Transverse colon (tissue), 4 donors: Measurements from ENCODE around the gene RANBP10. TPM values are rescaled to one million over a fixed set of nuclear protein-coding genes. Genes with fewer than 3 reads are reported as not detected.

Experiments
- DNase-seq: peaks from one replicate; pipeline ENCODE4 v3.0.0-alpha.2; 2019
- H3K27ac ChIP-seq, 4 donors: fragments of 200-600 bp; sonication (generic); 2 replicates each; pipeline ENCODE4 v1.5.1; 2016 to 2018; ENCODE audit warnings: inconsistent platforms in 4 of 4
- H3K27me3 ChIP-seq: fragments of 200-600 bp; sonication (generic); 2 replicates; pipeline ENCODE4 v1.5.1; 2017; ENCODE audit warnings: inconsistent platforms
- H3K36me3 ChIP-seq, 4 donors: fragments of 200-600 bp; sonication (generic); 2 replicates each; pipeline ENCODE4 v1.5.1; 2017 to 2019; ENCODE audit warnings: inconsistent platforms in 4 of 4
- H3K4me1 ChIP-seq, 4 donors: fragments of 200-600 bp; sonication (generic); 2 replicates each; pipeline ENCODE4 v1.5.1; 2017 to 2020; ENCODE audit warnings: inconsistent platforms in 4 of 4
- H3K4me3 ChIP-seq, 4 donors: fragments of 200-600 bp; sonication (generic); 1 replicate in 1 of 4; 2 replicates in 3 of 4; pipeline versions ENCODE4 v1.5.1 to v1.6.1; 2017 to 2019; ENCODE audit warnings: inconsistent platforms in 4 of 4
- H3K9me3 ChIP-seq, 2 donors: fragments of 200-600 bp; sonication (generic); 2 replicates each; pipeline ENCODE4 v1.5.1; 2017 to 2019; ENCODE audit warnings: inconsistent platforms in 2 of 2
- EP300 ChIP-seq: sonication (generic); formaldehyde crosslinking; IDR thresholded peaks from one replicate; pipeline ENCODE4 v1.6.1; 2017; ENCODE audit warnings: antibody characterized with exemption, low read depth
- POLR2A ChIP-seq: fragments of 450-650 bp; IDR thresholded peaks from one replicate; pipeline ENCODE4 v1.6.1; 2016; ENCODE audit warnings: antibody characterized with exemption, mild to moderate bottlenecking, moderate library complexity
- POLR2AphosphoS5 ChIP-seq, 3 donors: sonication (generic); formaldehyde crosslinking; IDR thresholded peaks; one replicate each; pipeline ENCODE4 v1.6.1; 2016; ENCODE audit warnings: antibody characterized with exemption in 3 of 3
- WGBS, 2 donors: methylation state at CpG; one replicate each; pipeline ENCODE4 v1.1.5; 2018; ENCODE audit warnings: low coverage in 1 of 2; 5-methylcytosine and 5-hydroxymethylcytosine counted together
- in situ Hi-C, 4 donors: fragments of 200-750 bp; cut with MboI; loops; one replicate each; pipeline versions ENCODE4 v1.15.0 to v1.15.1; 2017; ENCODE audit warnings: low sequenced_read_pairs in 3 of 4, low pct_ligation_motif_present in 1 of 4, low pct_unique_long_range_greater_than_20kb in 1 of 4
- intact Hi-C: fragments of 100-400 bp; cut with DNase I; formaldehyde crosslinking; loops from one replicate; pipeline ENCODE4 v1.15.1; 2023; ENCODE audit warnings: low total_unique reads
- total RNA-seq, 4 donors: library from RNA; depleted of rRNA; stranded (reverse); fragments of >200 nt; gene quantifications; one replicate each; pipeline ENCODE4 v1.1.0, GENCODE V29; 2016
- TF ChIP-seq, protein P1 (sequence below), 5 experiments: fragments of 200-600 bp in 3 of 5; fragments of 450-650 bp in 2 of 5; sonication (generic) in 3 of 5; IDR thresholded peaks; 1 replicate in 2 of 5; 2 replicates in 3 of 5; pipeline ENCODE4 v1.5.1; 2016 to 2017; ENCODE audit warnings: antibody characterized with exemption in 5 of 5, inconsistent platforms in 3 of 5, mild to moderate bottlenecking in 2 of 5, moderate library complexity in 1 of 5

RANBP10 gene
- total RNA-seq, 4 donors from 2014 or later, result 15.1 to 32.9 (median 19.1) TPM

DNA sequence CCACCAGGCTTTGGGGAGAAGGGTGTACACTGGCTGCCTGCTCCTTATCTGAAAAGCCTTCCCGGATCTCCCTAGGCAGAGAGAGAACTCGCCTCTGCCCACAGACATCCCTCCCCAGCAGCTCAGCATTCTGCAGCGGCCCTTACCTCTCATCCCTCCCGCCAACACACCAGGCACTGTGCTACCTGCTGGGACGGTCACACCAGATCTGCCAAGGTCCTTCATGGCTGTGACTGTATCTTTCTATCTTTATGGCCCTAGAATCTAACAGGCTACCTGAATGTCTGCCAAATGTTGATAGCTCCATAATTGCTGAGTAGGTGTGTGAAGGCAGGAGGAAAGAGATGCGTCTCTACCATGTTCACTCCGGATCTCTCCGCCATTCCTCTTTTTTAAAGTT, 8.2 kb upstream of the RANBP10 start:
- intact Hi-C loops (loop anchor here (10.0 kb wide), 1 partner anchor 110 kb away; no protein-coding TSS in a partner anchor), in situ Hi-C loops (loop anchor here in 2 of 4 donors (10.0 kb wide), 2 partner anchors 110 to 140 kb away; no protein-coding TSS in a partner anchor)
- WGBS, 2 donors, result 57 to 83% methylated on average over 2 to 8 of the region's 8 CpGs
- TF ChIP-seq POLR2A (no peak), POLR2AphosphoS5 (IDR thresholded peaks at IDR 0.05) (no peak), EP300 (no peak)
- TF ChIP-seq, protein P1, sequence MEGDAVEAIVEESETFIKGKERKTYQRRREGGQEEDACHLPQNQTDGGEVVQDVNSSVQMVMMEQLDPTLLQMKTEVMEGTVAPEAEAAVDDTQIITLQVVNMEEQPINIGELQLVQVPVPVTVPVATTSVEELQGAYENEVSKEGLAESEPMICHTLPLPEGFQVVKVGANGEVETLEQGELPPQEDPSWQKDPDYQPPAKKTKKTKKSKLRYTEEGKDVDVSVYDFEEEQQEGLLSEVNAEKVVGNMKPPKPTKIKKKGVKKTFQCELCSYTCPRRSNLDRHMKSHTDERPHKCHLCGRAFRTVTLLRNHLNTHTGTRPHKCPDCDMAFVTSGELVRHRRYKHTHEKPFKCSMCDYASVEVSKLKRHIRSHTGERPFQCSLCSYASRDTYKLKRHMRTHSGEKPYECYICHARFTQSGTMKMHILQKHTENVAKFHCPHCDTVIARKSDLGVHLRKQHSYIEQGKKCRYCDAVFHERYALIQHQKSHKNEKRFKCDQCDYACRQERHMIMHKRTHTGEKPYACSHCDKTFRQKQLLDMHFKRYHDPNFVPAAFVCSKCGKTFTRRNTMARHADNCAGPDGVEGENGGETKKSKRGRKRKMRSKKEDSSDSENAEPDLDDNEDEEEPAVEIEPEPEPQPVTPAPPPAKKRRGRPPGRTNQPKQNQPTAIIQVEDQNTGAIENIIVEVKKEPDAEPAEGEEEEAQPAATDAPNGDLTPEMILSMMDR (IDR thresholded peaks at IDR 0.05), result no peak
- H3K4me3 ChIP-seq, result no peak overlapping the region
- peaks cover 0 to 15% (median 5%) of the 10 kb centered on the region in 4 donors for H3K4me1 ChIP-seq
- peak; percentile 54 for DNase-seq
- no peaks in the 10 kb centered on the region for H3K36me3 ChIP-seq
- H3K9me3 ChIP-seq, result no peaks in the 10 kb centered on the region
- H3K27ac ChIP-seq, result peak overlapping the region in 1 of 4 donors; percentile 31
- no peaks in the 10 kb centered on the region for H3K27me3 ChIP-seq

DNA sequence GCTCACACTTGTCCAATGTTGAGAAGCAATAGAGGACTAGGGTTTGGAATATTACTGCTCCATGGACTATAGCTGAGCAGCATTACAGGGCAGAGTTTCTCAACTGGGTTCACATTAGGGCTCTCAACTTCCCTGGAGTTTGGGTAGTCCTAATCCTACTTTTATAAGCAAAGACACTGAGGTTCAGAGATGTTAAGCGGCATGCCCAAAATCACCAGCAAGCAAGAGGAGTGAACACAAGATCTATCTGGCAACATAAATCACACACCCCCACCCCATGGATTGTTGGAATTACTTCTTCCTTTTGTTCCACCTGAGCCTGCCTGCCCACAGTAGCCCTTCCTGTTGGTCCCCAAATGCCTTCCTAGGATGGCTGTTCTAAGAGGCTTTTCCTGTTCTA, 5.5 kb upstream of the RANBP10 start:
- H3K27me3 ChIP-seq, result no peaks in the 10 kb centered on the region
- WGBS, 2 donors, result 100% methylated on average over 1 of the region's 1 CpG
- intact Hi-C loops, result loop anchor here (10.0 kb wide), 1 partner anchor 113 kb away; no protein-coding TSS in a partner anchor
- in situ Hi-C loops, result loop anchor here in 2 of 4 donors (10.0 kb wide), 2 partner anchors 113 to 137 kb away; no protein-coding TSS in a partner anchor
- no peak overlapping the region for H3K4me3 ChIP-seq
- no peaks in the 10 kb centered on the region for H3K9me3 ChIP-seq
- H3K36me3 ChIP-seq, result no peaks in the 10 kb centered on the region
- TF ChIP-seq EP300 (no peak), POLR2AphosphoS5 (IDR thresholded peaks at IDR 0.05) (no peak), POLR2A (no peak)
- TF ChIP-seq, protein P1 (IDR thresholded peaks at IDR 0.05), result no peak
- peaks cover 5 to 22% (median 11%) of the 10 kb centered on the region in 4 donors for H3K4me1 ChIP-seq
- DNase-seq, result no peak
- H3K27ac ChIP-seq, result no peak overlapping the region

DNA sequence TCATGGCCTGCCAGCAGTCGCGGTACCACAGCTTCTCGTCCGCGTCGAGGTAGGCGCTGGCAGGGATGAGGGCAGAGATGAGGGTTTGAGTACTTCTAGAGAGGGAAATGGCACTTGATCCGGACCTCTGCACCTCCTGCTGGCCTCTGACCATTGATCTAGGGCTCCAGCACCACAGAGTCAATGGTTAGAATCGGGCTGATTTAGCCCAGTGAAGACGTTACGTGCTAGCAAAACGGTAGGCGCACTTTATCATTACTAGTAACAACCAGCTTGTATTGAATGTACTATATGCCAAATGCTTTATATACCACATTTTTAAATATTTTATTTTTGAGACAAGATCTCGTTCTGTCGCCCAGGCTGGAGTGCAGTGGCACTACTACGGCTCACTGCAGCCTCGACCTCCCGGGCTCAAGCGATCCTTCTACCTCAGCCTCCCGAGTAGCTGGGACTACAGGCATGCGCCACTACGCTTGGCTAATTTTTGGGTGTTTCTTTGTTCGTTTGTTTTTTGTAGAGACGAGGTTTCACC, 855 bp upstream of the RANBP10 start:
- DNase-seq, result no peak
- Histone ChIP-seq H3K4me3 (peak overlapping the region; percentile 3 to 82 (median 76)), H3K27ac (peak overlapping the region; percentile 79 to 89 (median 84)), H3K4me1 (peaks cover 10 to 25% (median 16%) of the 10 kb centered on the region in 4 donors), H3K9me3 (no peaks in the 10 kb centered on the region), H3K27me3 (no peaks in the 10 kb centered on the region), H3K36me3 (no peaks in the 10 kb centered on the region)
- no peak for TF ChIP-seq POLR2AphosphoS5 (IDR thresholded peaks at IDR 0.05)
- TF ChIP-seq, protein P1 (IDR thresholded peaks at IDR 0.05), result no peak
- no peak for TF ChIP-seq EP300
- no peak for TF ChIP-seq POLR2A
- 0 to 30% methylated on average over 2 to 24 of the region's 24 CpGs for WGBS, 2 donors
- intact Hi-C loops, result no loop called here
- in situ Hi-C loops, result no loop called here

DNA sequence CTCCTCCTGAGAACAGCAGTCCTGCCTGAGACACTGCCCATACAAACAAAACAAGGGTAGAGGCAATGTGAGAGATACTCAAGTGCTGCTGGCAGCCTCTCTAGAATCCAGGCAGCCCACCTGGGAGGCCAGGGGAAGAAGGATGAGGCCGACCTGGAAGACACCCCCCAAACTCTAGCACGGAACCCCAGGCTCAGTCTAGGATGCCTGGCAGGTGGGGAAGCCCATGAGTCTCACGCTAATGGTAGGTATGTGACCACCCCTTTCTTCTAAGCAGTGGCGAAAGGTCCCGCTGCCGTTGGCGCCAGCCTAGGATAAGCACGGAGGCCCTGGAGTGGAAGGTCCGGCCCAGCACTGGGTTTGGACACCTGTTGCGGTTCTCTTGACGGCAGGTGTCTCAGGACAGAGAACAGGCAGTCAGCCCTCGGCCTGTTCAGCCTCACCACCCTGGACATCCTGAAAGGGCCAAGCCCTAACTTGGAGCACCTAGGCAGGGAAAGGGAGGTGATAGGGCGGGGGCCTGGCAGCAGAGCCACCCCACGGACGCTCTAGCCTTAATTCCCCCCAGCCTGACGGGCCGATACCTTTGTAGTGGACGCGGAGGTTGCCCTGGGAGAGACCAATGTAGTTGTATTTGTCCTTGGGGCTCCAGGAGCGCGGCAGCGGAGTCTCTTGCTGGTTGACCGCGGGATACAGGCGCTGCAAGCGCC, 487 bp downstream of the RANBP10 start:
- H3K27ac ChIP-seq, result peak overlapping the region; percentile 79 to 89 (median 85)
- no peaks in the 10 kb centered on the region for H3K27me3 ChIP-seq
- intact Hi-C loops, result no loop called here
- H3K9me3 ChIP-seq, result no peaks in the 10 kb centered on the region
- peak; percentile 21 for DNase-seq
- H3K36me3 ChIP-seq, result no peaks in the 10 kb centered on the region
- 0% methylated on average over 18 of the region's 26 CpGs; no CpG with 5 or more reads in 1 of the 2 donors for WGBS, 2 donors
- H3K4me3 ChIP-seq, result peak overlapping the region; percentile 76 to 97 (median 79)
- TF ChIP-seq, protein P1 (IDR thresholded peaks at IDR 0.05), result no peak
- TF ChIP-seq POLR2AphosphoS5 (IDR thresholded peaks at IDR 0.05), result no peak
- TF ChIP-seq POLR2A, result no peak
- no peak for TF ChIP-seq EP300
- in situ Hi-C loops, result no loop called here
- peaks cover 10 to 25% (median 16%) of the 10 kb centered on the region in 4 donors for H3K4me1 ChIP-seq
